Trophoblast cell (in vitro differentiated cells and primary cell): ENCODE results near the gene SYNJ1.
"Not testable (repeated sequence)": the region's sequence is repeated elsewhere in the genome, so short reads cannot be mapped to it uniquely, and the experiment has no call there.

Experiments used
- DNase-seq, 2 donors: peaks; one replicate each; pipeline ENCODE4 v3.0.0-alpha.2; 2016
- H2AFZ ChIP-seq: 2 replicates; pipeline ENCODE4 v1.6.1; 2013; ENCODE audit warnings: low read length, moderate library complexity, mild to moderate bottlenecking; ENCODE audit not compliant: insufficient read depth, poor library complexity
- H2AK5ac ChIP-seq: 2 replicates; pipeline ENCODE4 v1.6.1; 2013; ENCODE audit warnings: mild to moderate bottlenecking, low read length
- H2BK120ac ChIP-seq: 2 replicates; pipeline ENCODE4 v1.6.1; 2013; ENCODE audit warnings: low read length, mild to moderate bottlenecking, moderate library complexity; ENCODE audit not compliant: insufficient read depth, poor library complexity
- H2BK12ac ChIP-seq: 2 replicates; pipeline ENCODE4 v1.6.1; 2013; ENCODE audit warnings: mild to moderate bottlenecking, low read length, moderate library complexity
- H2BK5ac ChIP-seq: 2 replicates; pipeline ENCODE4 v1.6.1; 2013; ENCODE audit warnings: low read length, low read depth, moderate library complexity, mild to moderate bottlenecking; ENCODE audit not compliant: poor library complexity
- H3K14ac ChIP-seq: 2 replicates; pipeline ENCODE4 v1.6.1; 2013; ENCODE audit warnings: mild to moderate bottlenecking, low read length
- H3K18ac ChIP-seq: 2 replicates; pipeline ENCODE4 v1.6.1; 2013; ENCODE audit warnings: mild to moderate bottlenecking, low read length
- H3K23ac ChIP-seq: 2 replicates; pipeline ENCODE4 v1.6.1; 2013; ENCODE audit warnings: low read length
- H3K27ac ChIP-seq: 2 replicates; pipeline ENCODE4 v1.5.1; 2013; ENCODE audit warnings: low read depth, mild to moderate bottlenecking, inconsistent platforms, low read length, moderate library complexity
- H3K27me3 ChIP-seq: 2 replicates; pipeline ENCODE4 v1.6.1; 2013; ENCODE audit warnings: inconsistent platforms, mild to moderate bottlenecking, low read length, moderate library complexity; ENCODE audit not compliant: insufficient read depth
- H3K36me3 ChIP-seq, 2 experiments: 1 replicate in 1 of 2; 2 replicates in 1 of 2; pipeline ENCODE4 v1.6.1; 2013; ENCODE audit warnings: low read length in 2 of 2, mild to moderate bottlenecking in 2 of 2, moderate library complexity in 1 of 2; ENCODE audit not compliant: insufficient read depth in 2 of 2, control insufficient read depth in 1 of 2
- H3K4ac ChIP-seq: 2 replicates; pipeline ENCODE4 v1.6.1; 2013; ENCODE audit warnings: low read depth, mild to moderate bottlenecking, low read length, moderate library complexity
- H3K4me1 ChIP-seq, 2 experiments: 1 replicate in 1 of 2; 2 replicates in 1 of 2; pipeline ENCODE4 v1.6.1; 2013; ENCODE audit warnings: low read length in 2 of 2, mild to moderate bottlenecking in 2 of 2, moderate library complexity in 1 of 2; ENCODE audit not compliant: insufficient read depth in 2 of 2, control insufficient read depth in 1 of 2
- H3K4me2 ChIP-seq: 2 replicates; pipeline ENCODE4 v1.6.1; 2013; ENCODE audit warnings: inconsistent platforms, mild to moderate bottlenecking, low read length, moderate library complexity
- H3K4me3 ChIP-seq: 2 replicates; pipeline ENCODE4 v1.5.1; 2013; ENCODE audit warnings: mild to moderate bottlenecking, low read depth, low read length, inconsistent platforms
- H3K79me1 ChIP-seq: one replicate; pipeline ENCODE4 v1.6.1; 2013; ENCODE audit warnings: low read length
- H3K79me2 ChIP-seq: 2 replicates; pipeline ENCODE4 v1.6.1; 2013; ENCODE audit warnings: low read length, mild to moderate bottlenecking; ENCODE audit not compliant: control insufficient read depth, insufficient read depth, poor library complexity
- H3K9ac ChIP-seq: 2 replicates; pipeline ENCODE4 v1.6.1; 2013; ENCODE audit warnings: mild to moderate bottlenecking, low read length
- H3K9me3 ChIP-seq: 2 replicates; pipeline ENCODE4 v1.6.1; 2013; ENCODE audit warnings: low read depth, mild to moderate bottlenecking, control low read depth, inconsistent platforms, low read length; ENCODE audit not compliant: insufficient read depth
- H4K12ac ChIP-seq: 2 replicates; pipeline ENCODE4 v1.6.1; 2013; ENCODE audit warnings: low read depth, mild to moderate bottlenecking, low read length, moderate library complexity
- H4K8ac ChIP-seq: 2 replicates; pipeline ENCODE4 v1.6.1; 2013; ENCODE audit warnings: low read depth, mild to moderate bottlenecking, low read length, moderate library complexity
- H4K91ac ChIP-seq: one replicate; pipeline ENCODE4 v1.6.1; 2013; ENCODE audit warnings: low read depth, mild to moderate bottlenecking, low read length, moderate library complexity
- WGBS: extraction: QIAGEN DNeasy Blood & Tissue Kit; methylation state at CpG from one replicate; pipeline ENCODE4 v1.1.7; 2013; ENCODE audit warnings: missing lambda C conversion rate; ENCODE audit not compliant: insufficient read length, insufficient coverage; ENCODE audit errors: extremely low coverage; 5-methylcytosine and 5-hydroxymethylcytosine counted together

The SYNJ1 gene

DNA sequence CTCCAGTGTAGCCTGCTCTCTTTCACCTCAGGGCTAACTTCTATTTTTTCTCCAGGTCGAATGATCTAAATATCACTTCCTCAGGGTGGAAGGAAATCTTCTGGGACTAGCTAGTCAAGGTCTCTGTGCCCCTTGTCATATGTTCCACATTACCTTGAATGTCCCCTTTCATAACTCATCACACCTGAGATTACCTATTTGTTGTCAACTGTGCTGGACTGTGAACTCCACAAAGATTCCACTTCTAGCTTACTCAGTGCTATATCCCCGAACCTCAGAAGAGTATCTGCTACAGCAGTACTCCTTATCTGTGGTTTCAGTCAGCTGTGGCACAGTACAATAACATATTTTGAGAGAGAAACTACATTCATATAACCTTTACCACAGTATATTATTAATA is 14.6 kb upstream of the SYNJ1 start:
- peaks cover 0 to 2% of the 10 kb centered on the region in 2 experiments for H3K4me1 ChIP-seq
- H3K4me2 ChIP-seq, result no peak overlapping the region
- no peak overlapping the region for H4K12ac ChIP-seq
- no peak overlapping the region for H2AK5ac ChIP-seq
- no peak overlapping the region for H3K14ac ChIP-seq
- no peak overlapping the region for H3K23ac ChIP-seq
- no peak overlapping the region for H3K4me3 ChIP-seq
- H3K36me3 ChIP-seq, result peaks cover 4 to 23% of the 10 kb centered on the region in 2 experiments
- no peak overlapping the region for H4K8ac ChIP-seq
- no peak for DNase-seq
- H3K18ac ChIP-seq, result no peak overlapping the region
- H3K4ac ChIP-seq, result no peak overlapping the region
- no peaks in the 10 kb centered on the region for H3K9me3 ChIP-seq
- H2BK120ac ChIP-seq, result no peak overlapping the region
- no peak overlapping the region for H3K9ac ChIP-seq
- H3K27me3 ChIP-seq, result no peaks in the 10 kb centered on the region
- WGBS, result no CpG with 5 or more reads among the region's 2 CpGs
- H3K79me2 ChIP-seq, result peaks cover 2% of the 10 kb centered on the region
- H2AFZ ChIP-seq, result no peak overlapping the region
- no peaks in the 10 kb centered on the region for H3K79me1 ChIP-seq
- no peak overlapping the region for H2BK5ac ChIP-seq
- no peak overlapping the region for H4K91ac ChIP-seq
- peak overlapping the region; percentile 53 for H3K27ac ChIP-seq
- no peak overlapping the region for H2BK12ac ChIP-seq

DNA sequence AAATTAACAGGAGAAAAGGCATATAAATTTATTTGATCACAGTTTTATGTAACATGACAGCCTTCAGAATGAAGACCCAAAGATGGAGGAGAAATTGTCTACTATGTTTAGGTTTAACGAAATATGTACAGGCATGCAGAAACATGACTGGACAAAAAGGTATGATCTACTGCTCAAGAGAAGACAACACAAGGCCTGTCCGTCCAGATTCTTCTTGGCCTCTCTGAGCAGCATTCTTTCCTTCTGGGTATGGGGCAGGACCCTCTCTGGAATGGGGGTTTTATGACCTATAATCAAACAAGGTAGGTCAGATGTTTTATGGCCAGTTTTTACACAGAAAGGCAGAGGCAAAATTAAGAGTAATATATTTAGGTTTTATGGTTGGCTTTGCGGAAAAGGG is 13.5 kb upstream of the SYNJ1 start:
- Histone ChIP-seq H3K4ac (no peak overlapping the region), H3K4me1 (peaks cover 0 to 2% of the 10 kb centered on the region in 2 experiments), H3K9ac (no peak overlapping the region), H4K91ac (peak overlapping the region; percentile 19), H3K14ac (no peak overlapping the region), H2BK120ac (no peak overlapping the region), H3K4me2 (no peak overlapping the region), H3K36me3 (peaks cover 2 to 16% of the 10 kb centered on the region in 2 experiments), H2AK5ac (no peak overlapping the region), H4K8ac (no peak overlapping the region), H3K4me3 (no peak overlapping the region), H2BK5ac (peak overlapping the region; percentile 75), H3K27ac (peak overlapping the region; percentile 76), H2BK12ac (no peak overlapping the region), H3K27me3 (no peaks in the 10 kb centered on the region), H3K23ac (no peak overlapping the region), H3K9me3 (no peaks in the 10 kb centered on the region), H3K18ac (no peak overlapping the region), H3K79me2 (no peaks in the 10 kb centered on the region), H3K79me1 (no peaks in the 10 kb centered on the region), H4K12ac (no peak overlapping the region), H2AFZ (no peak overlapping the region)
- DNase-seq, result peak; percentile 63 to 84
- WGBS, result no CpG with 5 or more reads among the region's 3 CpGs

DNA sequence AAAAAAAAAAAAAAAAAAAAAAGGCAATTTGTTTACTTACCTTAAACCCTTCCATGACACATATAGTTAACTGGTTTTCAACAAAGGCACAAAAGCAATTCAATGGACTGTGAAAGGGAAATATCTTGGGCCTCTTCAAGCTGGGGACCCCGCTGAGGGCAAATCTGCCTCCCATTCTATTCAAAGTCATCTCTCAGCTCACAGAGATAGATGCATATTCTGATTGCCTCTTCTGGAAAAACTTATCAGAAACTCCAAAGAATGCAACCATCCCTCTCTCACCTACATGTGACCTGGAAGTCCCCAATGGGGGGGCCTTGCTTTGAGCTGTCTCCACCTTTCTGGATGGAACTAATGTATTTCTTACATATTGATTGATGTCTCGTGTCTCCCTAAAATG is 12.1 kb upstream of the SYNJ1 start:
- H3K4me3 ChIP-seq, result no peak overlapping the region
- H3K27me3 ChIP-seq, result no peaks in the 10 kb centered on the region
- H3K9ac ChIP-seq, result no peak overlapping the region
- H3K36me3 ChIP-seq, result peaks cover 2 to 16% of the 10 kb centered on the region in 2 experiments
- no peak overlapping the region for H3K18ac ChIP-seq
- H4K12ac ChIP-seq, result no peak overlapping the region
- no peaks in the 10 kb centered on the region for H3K9me3 ChIP-seq
- H2BK120ac ChIP-seq, result no peak overlapping the region
- no peak overlapping the region for H3K4ac ChIP-seq
- H2BK5ac ChIP-seq, result no peak overlapping the region
- H3K79me1 ChIP-seq, result no peaks in the 10 kb centered on the region
- no peak overlapping the region for H2AFZ ChIP-seq
- no peak overlapping the region for H2AK5ac ChIP-seq
- H3K23ac ChIP-seq, result no peak overlapping the region
- no peak overlapping the region for H4K8ac ChIP-seq
- WGBS, result no CpG with 5 or more reads among the region's 2 CpGs
- H3K14ac ChIP-seq, result no peak overlapping the region
- no peaks in the 10 kb centered on the region for H3K79me2 ChIP-seq
- peaks cover 0 to 2% of the 10 kb centered on the region in 2 experiments for H3K4me1 ChIP-seq
- H3K4me2 ChIP-seq, result no peak overlapping the region
- H4K91ac ChIP-seq, result no peak overlapping the region
- DNase-seq, result no peak
- peak overlapping the region; percentile 64 for H2BK12ac ChIP-seq
- no peak overlapping the region for H3K27ac ChIP-seq

DNA sequence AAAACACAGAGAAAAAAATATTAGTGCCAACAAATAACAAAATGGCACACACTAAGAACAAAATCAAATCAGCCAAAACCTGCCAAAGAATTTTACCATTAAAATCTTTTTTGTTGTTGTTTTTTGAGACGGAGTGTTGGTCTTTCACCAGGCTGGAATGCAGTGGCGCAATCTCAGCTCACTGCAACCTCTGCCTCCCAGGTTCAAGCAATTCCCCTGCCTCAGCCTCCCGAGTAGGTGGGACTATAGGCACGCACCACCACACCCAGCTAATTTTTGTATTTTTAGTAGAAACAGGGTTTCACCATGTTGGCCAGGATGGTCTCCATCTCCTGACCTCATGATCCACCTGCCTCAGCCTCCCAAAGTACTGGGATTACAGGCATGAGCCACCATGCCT is 8.3 kb upstream of the SYNJ1 start:
- not testable (repeated sequence) for H3K27me3 ChIP-seq, H3K4ac ChIP-seq, H3K14ac ChIP-seq, H3K4me3 ChIP-seq, H2BK5ac ChIP-seq, H3K79me2 ChIP-seq, H4K91ac ChIP-seq, H3K79me1 ChIP-seq, H3K9me3 ChIP-seq, H2AFZ ChIP-seq, H3K9ac ChIP-seq, H4K12ac ChIP-seq, H3K18ac ChIP-seq, H3K4me1 ChIP-seq, H4K8ac ChIP-seq, H3K4me2 ChIP-seq, H3K27ac ChIP-seq, H2BK120ac ChIP-seq, H3K23ac ChIP-seq, H2BK12ac ChIP-seq, H2AK5ac ChIP-seq
- no CpG with 5 or more reads among the region's 4 CpGs for WGBS
- peaks cover 2 to 12% of the 10 kb centered on the region in 2 experiments for H3K36me3 ChIP-seq
- DNase-seq, result peak in 1 of 2 donors; percentile 17
